ENCODE results near the gene TFDP3. TPM values are rescaled to one million over a fixed set of nuclear protein-coding genes. Genes with fewer than 3 reads are reported as not detected.

Gene TFDP3, protein sequence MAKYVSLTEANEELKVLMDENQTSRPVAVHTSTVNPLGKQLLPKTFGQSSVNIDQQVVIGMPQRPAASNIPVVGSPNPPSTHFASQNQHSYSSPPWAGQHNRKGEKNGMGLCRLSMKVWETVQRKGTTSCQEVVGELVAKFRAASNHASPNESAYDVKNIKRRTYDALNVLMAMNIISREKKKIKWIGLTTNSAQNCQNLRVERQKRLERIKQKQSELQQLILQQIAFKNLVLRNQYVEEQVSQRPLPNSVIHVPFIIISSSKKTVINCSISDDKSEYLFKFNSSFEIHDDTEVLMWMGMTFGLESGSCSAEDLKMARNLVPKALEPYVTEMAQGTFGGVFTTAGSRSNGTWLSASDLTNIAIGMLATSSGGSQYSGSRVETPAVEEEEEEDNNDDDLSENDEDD
- not detected in 2 replicates for total RNA-seq (2014; rRNA removed)
- polyA plus RNA-seq (2012): not detected

DNA sequence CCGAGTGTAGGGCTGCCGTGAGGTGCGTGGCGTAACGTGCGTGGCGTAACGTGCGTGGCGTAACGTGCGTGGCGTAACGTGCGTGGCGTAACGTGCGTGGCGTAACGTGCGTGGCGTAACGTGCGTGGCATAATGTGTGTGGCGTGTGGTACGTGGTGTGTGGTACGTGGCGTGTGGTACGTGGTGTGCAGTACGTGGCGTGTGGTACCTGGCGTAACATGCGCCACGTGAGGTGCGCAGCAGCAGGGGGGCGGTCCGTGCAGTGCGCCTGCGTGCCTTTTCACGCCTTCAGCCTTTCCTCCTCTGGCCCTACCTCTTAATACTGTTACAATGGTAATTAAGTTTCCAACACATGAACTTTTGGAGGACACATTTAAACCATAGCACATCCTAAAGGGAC is at the start of gene TFDP3:
TFDP3 (minus strand) TSS at position 26 of the 400 bp plus-strand sequence. CDS start 95 bp downstream, outside the sequence.
- DNase-seq (ENCODE audit: low read depth): no peak

DNA sequence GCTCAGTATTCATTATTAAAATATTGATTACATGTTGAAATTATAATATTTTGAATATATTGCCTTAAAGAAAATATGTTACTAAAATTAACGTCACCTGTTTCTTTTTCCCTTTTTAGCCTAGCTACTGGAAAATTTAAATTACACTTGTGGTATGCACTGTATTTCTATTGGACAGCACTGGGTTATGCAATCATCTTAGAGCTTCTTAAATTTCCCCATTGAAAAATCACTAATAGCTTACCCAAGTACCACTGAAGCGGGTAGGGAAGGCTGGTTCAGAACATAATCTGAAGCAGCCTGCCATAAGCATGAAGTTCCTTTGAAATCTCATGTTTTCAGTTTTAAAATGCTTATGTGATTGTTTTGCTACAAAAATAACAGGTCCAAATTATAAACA is 49.5 kb upstream of the TFDP3 start:
- DNase-seq (ENCODE audit: low read depth): no peak

DNA sequence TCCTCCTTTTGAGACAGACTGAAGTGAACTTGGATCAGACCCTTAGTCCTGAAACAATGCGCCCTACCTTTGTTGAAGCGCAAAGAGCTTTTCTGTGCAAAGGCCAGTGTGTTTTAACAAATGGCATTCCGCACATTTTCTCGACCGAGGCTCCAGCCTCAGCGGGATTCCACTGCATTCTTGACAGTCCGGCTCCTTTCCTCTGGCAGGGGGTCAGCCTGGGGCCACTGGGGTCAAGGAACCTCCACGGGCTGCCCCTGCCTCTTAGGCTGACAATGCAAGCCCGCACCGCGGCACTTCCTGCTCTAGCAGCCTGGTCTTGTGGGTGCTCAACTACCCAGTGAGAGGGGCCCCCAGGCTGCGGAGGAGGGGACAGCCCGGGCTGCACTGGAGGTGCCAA is 47.2 kb upstream of the TFDP3 start:
- DNase-seq (ENCODE audit: low read depth): no peak

DNA sequence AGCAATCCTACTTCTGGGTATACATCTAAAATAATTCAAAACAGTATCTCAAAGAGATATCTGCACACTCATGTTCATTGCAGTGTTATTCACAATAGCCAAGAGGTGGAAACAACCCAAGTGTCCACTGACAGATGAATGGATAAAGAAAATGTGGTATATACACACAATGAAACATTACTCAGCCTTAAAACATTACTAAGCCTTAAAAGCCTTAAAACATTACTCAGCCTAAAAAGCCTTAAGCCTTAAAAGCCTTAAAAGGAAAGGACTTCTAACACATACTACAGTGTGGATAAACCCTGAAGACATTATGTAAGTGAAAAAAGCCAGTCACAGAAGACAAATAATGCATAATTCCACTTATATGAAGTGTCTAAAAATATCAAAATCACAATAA is 40.3 kb upstream of the TFDP3 start:
- DNase-seq (ENCODE audit: low read depth): no peak

DNA sequence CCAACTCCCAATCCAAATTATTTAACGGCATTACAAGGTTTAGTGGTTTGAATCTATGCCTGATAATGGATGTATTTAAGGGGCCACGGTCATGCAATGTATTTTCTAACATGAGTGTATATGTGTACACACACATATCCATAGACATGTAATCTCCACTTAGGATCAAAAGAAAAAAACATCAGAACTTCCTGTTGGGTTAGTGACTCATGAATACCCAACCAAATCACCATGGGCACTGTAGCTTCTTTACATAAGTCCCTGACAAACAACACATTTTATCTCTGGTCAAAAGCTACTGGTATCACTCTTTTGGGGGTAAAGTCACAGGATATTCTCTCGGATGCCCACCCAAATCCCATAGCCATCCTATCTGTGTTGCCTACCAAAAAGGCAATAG is 36.5 kb upstream of the TFDP3 start:
- DNase-seq (ENCODE audit: low read depth): no peak

DNA sequence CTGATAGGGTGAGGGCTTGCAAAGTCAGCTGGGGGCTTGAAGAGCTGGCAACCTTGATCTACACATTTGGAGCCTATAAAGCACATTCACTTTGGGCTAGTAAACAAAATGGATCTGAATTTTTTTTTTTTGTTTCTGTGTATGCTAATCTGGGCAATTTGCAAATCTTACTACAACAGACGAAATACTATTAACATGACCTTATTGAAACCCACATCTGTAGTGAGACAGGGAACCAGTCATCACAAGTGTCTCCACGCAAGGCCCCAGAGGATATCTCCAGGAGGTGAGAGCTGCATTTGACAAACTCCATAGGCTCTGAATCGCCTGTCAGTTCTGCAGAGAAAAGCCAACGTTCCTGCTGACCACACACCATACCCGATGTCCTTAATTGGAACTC is 33.0 kb upstream of the TFDP3 start:
- DNase-seq (ENCODE audit: low read depth): no peak

DNA sequence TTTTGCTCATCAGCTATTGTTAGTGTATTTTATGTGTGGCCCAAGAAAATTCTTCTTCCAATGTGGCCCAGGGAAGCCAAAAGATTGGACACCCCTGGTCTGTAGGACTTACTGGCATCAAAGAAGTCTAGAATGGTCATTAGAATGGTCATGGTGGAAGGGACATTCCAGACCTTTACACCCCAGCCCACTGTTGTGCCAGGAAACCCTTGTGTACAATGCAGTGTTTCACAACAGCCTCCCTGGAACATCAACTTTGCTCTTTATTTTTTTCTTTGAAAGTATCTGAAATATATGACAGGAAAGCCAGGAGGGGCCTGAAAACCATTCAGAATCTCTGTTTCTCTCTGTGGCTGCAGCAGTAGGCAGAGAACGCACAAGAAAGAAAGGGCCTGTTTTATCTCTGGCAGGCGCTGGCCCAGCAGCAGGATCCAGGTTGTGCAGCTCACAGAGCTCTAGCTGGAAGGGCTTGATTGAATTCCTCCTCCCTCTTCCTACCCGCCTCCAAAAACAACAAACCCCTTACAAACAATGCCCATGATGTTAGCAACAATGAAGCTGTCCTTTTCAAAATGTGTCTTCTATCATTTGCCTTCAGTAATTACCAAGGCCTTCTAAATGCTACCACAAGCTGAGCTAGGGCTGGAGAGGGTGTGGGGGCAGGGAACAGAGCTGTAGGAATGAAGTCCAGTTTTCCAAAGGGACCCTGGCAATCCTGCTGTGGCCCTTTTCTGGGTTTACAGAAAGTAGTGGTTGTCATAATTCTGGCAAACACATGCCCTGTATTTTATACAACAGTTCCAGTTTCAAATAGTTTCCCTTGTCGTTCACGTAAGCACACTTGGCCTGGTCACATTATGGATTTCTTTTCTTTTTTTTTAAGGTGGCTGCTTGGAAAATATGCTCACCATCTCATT is 32.3 kb upstream of the TFDP3 start:
- no peak for DNase-seq (ENCODE audit: low read depth)

DNA sequence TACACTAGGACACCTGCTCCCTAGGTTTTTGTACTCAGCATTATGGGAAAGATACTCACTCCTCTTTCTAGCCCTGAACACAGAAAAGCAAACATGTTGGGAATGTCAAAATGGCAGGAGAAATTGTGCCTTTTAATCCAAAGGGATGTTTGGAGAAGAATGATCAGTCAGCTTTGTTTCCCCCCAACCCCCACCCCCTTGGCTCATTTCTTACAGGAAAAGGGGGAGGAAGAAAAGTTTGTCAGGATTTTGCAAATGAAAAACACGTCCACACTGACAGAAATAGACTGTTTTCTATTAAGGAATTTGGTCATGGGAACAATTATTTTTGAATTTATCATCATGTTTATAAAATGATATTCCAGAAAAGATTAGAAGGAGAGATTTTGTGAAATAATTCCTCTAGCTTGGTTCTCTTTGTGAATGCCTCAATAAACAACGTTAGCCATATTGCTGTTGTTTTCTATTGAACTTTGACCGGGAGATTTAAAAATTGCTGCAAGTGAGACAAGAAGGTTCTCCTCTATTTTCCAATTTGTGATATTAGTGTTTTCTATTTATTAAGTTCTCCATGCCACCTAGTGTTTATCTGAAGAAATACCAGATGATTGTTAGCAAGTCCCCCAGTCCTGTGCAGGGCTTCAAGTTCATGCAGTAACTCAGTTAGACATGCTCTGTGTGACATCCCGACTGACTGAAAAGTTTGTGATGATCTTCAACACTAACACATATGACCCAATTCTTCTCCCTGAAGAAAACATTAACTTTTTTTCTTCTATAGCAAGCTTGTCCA is 31.3 kb upstream of the TFDP3 start:
- DNase-seq (ENCODE audit: low read depth): no peak

DNA sequence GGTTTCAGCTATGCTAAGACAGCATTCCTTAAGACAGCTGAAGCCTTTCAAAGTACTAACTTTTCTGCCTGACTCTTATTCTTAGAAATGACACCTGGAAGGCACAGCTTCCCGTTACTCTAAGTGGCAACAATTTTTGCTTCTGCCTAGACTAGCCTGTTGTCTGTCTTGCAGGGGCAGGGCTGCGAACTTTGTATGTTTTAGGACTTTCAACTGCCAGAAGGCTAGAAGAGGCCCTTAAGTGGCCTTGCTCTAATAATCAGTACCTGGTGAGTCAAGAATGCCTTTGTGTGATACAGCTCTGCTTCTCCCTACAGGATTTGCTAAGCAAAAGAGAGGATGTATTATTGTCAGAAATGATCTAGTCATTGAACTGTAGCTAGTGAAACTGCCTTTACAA is 30.0 kb upstream of the TFDP3 start:
- no peak for DNase-seq (ENCODE audit: low read depth)

DNA sequence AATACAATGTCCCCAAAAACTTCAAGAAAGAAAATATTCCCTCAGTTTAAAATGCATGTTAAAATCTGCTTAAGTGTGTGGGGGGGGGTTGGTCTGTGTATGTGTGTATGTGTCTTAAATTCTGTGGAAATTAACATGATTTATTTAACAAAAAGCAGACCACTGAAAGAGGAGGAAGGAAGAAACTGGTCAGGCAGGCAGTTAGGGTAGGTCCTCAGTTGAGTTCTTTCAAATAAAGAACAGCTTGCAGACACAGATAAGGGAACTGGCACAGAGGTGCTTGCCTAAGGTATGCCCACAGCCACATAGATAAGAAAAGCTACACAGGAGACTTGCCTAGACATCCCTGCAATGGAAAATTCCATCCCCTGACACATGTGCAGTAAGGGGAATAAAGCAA is 28.8 kb upstream of the TFDP3 start:
- DNase-seq (ENCODE audit: low read depth): no peak

DNA sequence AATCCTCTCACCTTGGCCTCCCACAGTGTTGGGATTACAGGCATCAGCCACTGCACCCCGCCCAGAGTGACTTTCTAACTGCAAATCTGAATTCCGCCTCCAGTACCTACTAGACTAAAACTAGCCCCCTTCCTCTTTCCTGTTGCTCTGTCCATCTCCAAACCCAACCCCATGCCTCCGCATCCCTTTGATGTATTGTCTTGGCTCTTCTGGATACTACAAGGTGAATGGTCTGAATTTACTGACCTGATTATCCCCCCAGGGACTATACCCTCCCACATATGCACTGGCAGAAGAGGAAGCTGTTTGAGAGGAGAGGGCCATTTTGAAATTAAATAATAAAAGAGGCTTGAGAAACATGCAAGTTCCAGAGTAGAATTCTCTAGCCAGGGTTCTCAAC is 17.7 kb upstream of the TFDP3 start:
- no peak for DNase-seq (ENCODE audit: low read depth)

DNA sequence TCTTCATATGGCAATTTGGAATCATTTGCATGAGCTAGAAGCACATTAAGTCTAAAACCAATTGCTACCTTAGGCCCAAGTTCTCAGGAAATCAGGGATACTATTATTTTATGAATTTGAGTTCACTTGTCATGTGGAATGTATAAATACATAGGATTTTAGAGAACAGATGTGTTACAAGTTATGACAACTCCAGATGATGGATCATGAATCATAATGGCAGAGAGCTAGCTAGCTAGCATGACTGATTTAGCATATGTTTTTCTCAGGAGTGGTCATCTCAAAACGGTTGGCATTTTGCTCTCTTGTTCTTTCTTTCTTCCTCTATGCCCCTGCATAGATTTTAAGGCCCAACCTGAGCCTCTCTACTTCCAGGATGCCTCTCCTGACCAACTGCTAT is 14.2 kb upstream of the TFDP3 start:
- DNase-seq (ENCODE audit: low read depth): no peak

DNA sequence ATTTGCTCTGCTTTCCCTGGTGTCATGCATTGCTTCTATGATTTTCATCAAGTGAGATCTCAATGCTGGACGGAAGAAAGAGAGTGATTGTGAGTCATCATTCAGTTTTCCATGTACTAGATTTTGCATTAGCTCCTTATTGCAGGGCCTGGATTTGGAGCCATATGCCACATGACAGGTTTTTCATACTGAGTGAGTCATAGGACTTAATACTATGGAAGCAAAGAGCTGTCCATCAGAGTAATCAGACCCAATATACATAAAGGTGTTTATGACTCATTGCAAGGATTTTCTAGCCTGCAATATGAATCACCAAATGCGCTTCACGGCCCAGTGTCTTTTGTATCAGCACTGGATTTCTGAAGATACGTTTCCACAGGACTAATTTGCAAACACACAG is 11.2 kb upstream of the TFDP3 start:
- no peak for DNase-seq (ENCODE audit: low read depth)

DNA sequence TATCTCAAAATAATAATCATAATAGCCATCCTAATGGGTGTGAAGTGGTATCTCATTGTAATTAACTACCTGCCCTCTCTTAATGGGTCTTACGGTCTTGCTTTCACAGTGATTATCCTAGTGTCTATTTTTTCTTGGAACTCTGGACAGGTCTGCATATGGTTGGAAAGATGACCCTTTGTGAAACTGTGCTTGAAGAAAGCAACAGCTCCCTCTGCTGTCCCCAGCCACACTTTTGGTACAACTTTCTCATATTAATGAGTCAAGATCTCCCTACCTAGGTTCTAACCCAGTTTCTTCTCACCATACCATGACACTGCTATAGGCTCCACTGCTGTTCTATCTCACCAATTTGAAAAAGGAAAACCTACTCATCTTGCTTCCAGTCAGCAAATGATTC is 2.4 kb downstream of the TFDP3 start:
- DNase-seq (ENCODE audit: low read depth): no peak

DNA sequence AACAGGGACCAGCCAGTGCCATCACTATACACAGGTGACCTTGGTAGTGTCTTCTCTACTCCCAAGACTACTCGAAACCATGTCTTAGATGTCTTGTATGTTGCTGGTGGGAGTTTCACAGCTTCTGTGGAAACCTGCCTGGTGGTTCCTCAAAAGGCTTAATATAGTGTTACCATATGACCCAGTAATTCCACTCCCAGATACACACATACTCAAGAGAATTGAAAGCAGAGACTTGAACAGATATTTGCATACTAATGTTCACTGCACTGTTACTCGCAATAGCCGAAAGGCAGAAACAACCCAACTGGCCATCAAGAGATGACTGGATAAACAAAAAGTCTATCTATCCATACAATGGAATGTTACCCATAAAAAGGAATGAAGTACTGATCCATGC is 3.1 kb downstream of the TFDP3 start:
- no peak for DNase-seq (ENCODE audit: low read depth)

DNA sequence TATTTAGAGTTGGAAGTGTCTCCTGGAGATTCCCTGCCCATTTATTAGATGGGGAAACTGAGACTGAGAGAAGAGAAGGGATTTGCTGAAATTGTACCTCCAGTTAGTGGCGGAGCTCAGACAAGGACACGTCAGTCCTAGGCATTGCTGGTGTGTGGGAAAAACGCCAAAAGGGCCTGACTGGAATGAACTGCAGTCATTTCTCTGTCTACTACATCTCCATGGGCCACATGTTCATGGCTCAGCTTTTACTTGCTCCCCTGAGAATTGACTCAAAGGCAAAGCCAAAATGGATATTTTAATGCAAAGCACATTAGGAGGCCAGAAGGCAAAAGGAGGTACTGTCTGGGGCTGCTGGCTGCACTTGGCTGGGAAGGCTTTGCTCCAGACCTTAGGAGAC is 3.9 kb downstream of the TFDP3 start:
- DNase-seq (ENCODE audit: low read depth): no peak

DNA sequence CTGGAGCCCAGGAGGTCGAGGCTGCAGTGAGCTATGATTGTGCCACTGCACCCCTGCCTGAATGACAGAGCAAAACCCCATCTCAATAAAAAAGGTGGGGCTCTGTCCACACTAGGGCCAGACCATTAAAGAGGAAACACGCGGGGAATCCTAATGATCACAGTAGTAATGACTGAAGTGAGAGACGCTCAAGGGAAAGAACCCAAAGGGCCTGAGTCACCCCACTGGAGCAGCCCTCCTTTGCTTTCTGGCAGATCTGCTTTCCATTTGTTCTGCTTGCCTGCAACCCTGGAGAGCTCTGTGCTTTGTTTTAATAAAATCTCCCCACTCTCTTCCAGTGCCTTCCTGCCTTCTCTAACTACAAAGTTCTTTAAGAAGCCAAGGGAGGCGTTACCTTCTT is 5.0 kb downstream of the TFDP3 start:
- no peak for DNase-seq (ENCODE audit: low read depth)

DNA sequence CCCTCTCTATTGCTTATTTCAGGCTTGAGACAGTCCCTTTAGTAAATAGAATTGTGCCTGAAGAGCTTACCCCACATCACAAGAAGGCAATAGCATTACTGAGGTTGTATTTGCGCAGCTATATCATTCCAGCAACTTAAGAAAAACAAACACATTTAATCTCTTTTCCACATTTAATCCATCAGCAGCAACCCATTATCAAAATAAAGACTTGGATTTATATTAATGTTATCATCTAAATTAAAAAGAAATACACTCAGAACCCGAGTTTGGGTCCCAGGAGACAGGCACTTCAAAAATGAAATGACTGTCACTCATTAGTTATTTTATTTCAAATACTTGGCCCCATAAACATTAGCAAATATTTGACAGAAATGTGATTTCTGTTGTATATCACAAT is 10.4 kb downstream of the TFDP3 start:
- DNase-seq (ENCODE audit: low read depth): no peak

DNA sequence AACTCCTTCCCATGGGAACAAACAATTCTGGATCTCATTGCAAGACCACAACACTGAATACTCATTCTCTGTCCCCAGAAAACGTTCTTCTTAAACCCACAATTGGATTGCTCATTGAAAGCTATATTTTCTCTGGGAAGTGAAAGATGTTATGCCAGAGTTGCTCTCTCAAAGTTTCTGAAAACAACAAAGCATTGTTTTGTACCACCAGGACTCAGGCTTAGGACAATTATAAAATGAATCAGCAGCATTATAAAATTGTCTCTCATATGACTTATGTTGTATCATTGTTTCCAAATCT is 26.5 kb downstream of the TFDP3 start:
- DNase-seq (ENCODE audit: low read depth): no peak

DNA sequence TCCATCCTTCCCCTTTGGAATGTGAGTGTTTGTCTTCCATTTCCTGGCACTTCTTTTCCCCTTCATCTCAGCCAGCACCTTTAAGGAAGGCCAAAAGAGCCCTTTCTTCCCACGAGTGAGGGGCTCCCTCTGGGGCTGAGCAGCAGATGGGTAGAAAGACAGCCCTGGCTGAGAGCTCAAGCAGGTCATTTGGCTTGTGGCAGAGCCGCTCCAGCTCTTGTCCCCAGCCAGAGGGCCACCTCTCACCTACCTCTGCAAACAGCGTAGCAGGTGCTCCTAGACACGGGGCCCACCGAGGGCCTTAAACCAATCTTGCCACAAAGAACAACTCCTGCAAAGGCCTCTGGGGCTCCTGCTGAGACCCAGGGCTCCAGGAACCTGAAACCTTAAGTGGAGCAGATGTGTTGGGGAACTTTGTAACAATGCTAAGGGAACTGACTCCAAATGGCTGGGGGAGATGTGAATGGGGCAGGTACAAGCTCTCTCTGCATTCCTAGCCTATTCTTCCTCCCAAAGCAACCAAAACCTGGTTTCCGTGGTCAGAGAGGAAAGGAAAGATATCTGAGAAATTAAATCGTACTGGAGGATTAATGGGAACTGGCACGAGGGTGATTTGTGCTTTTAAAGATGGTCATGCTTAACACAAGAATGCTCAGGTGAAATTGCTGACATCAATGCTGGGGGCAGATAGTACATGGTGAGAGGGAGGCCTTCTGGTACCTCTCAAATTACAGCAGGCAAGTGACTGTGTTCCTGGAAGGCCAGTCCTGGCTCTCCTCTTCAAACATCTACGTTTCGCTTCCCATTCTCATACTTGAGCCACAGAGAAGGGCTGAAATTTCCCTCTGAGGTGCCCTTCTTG is 27.0 kb downstream of the TFDP3 start:
- DNase-seq (ENCODE audit: low read depth): no peak

DNA sequence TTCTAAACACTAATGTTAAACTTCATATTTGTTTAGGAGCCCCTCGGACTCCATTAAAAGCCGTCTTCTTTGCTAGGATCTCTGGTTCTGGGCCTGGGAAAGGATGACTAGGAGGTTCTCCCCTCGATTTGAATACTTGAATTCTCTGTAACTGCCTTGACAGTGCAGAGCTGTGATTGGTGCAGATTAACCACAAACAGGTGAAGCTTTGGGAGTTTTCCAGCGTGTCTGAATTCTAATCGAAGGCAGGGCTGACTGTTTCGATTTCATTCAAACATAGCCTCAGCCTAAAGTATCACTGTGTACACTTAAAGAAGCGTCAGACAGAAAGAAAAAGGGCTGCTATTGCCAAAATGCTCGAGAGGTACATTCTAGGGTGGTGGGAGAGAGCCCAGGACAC is 29.0 kb downstream of the TFDP3 start:
- DNase-seq (ENCODE audit: low read depth): no peak
